OCI-LY7 (cell line): ENCODE data around the gene PTPRT. TPM values are rescaled to one million over a fixed set of nuclear protein-coding genes. Genes with fewer than 3 reads are reported as not detected.

Experiments
- BruUV-seq: library from RNA; stranded (reverse); fragments of 400-500 nt; replicated peaks from 2 replicates; lab custom pipeline; 2021; lab: Mats Ljungman, UMichigan
- CTCF ChIA-PET: fragments of 300-600 bp; sonication (Branson Sonifier 250); formaldehyde crosslinking; loops from one replicate; lab custom pipeline; 2022; ENCODE audit warnings: antibody characterized with exemption; ENCODE audit not compliant: unreplicated experiment; lab: Charles Lee
- POLR2A ChIA-PET: fragments of 300-600 bp; sonication (Branson Sonifier 250); formaldehyde crosslinking; loops from one replicate; lab custom pipeline; 2022; ENCODE audit warnings: antibody characterized with exemption; lab: Charles Lee
- DNase-seq: peaks from one replicate; pipeline ENCODE4 v3.0.0-alpha.2; 2015; ENCODE audit warnings: low spot score
- H2AFZ ChIP-seq: fragments of 200-600 bp; sonication (generic), shearing (Covaris generic); 2 replicates; pipeline ENCODE4 v1.6.1; 2014; ENCODE audit warnings: mild to moderate bottlenecking, antibody characterized with exemption, low read length, moderate library complexity
- H3K27ac ChIP-seq: fragments of 200-600 bp; sonication (generic); 2 replicates; pipeline ENCODE4 v1.5.1; 2014; ENCODE audit warnings: mixed run types, low read depth, mild to moderate bottlenecking, moderate library complexity, low read length, inconsistent platforms; ENCODE audit not compliant: poor library complexity, severe bottlenecking
- H3K36me3 ChIP-seq: fragments of 200-600 bp; sonication (generic); 2 replicates; pipeline ENCODE4 v1.6.1; 2014; ENCODE audit warnings: mild to moderate bottlenecking, antibody characterized with exemption, low read length, moderate library complexity, mixed read lengths; ENCODE audit not compliant: insufficient read depth
- H3K4me1 ChIP-seq: fragments of 200-600 bp; sonication (generic); 2 replicates; pipeline ENCODE4 v1.5.1; 2014; ENCODE audit warnings: mild to moderate bottlenecking, low read length; ENCODE audit not compliant: insufficient read depth, poor library complexity, severe bottlenecking
- H3K4me2 ChIP-seq: fragments of 200-600 bp; sonication (generic); 2 replicates; pipeline ENCODE4 v1.6.1; 2014; ENCODE audit warnings: mild to moderate bottlenecking, low read length
- H3K4me3 ChIP-seq: fragments of 200-600 bp; sonication (generic); 2 replicates; pipeline ENCODE4 v1.5.1; 2014; ENCODE audit warnings: mild to moderate bottlenecking, low read depth, low read length; ENCODE audit not compliant: poor library complexity, severe bottlenecking
- H3K79me2 ChIP-seq: fragments of 200-600 bp; sonication (generic); 2 replicates; pipeline ENCODE4 v1.6.1; 2016; ENCODE audit warnings: low read depth, mild to moderate bottlenecking, low read length, moderate library complexity, mixed read lengths; ENCODE audit not compliant: insufficient read depth
- H3K9me2 ChIP-seq: fragments of 200-600 bp; sonication (generic); 2 replicates; pipeline ENCODE4 v1.6.1; 2016; ENCODE audit warnings: mild to moderate bottlenecking, low read length, mixed read lengths; ENCODE audit not compliant: insufficient read depth
- H3K9me3 ChIP-seq: fragments of 200-600 bp; sonication (generic); 2 replicates; pipeline ENCODE4 v1.6.1; 2014; ENCODE audit warnings: mild to moderate bottlenecking, mixed run types, low read length, mixed read lengths
- H4K20me1 ChIP-seq: fragments of 200-600 bp; sonication (generic); 2 replicates; pipeline ENCODE4 v1.6.1; 2014; ENCODE audit warnings: mild to moderate bottlenecking, antibody characterized with exemption, low read length, moderate library complexity, mixed read lengths; ENCODE audit not compliant: insufficient read depth
- EZH2phosphoT487 ChIP-seq: fragments of 200-600 bp; sonication (generic); IDR thresholded peaks from 2 replicates; pipeline ENCODE4 v1.6.1; 2018; ENCODE audit warnings: low read depth, borderline replicate concordance, mild to moderate bottlenecking, mixed run types, antibody characterized with exemption, low read length, moderate library complexity, mixed read lengths
- intact Hi-C: fragments of 100-400 bp; cut with micrococcal nuclease; formaldehyde crosslinking; loops from one replicate; pipeline ENCODE4 v1.10.0; 2022; ENCODE audit not compliant: unreplicated experiment
- total RNA-seq, 2 experiments: library from RNA; depleted of rRNA in 1 of 2; stranded (reverse); fragments of >200 nt in 1 of 2; shearing (Covaris generic) in 1 of 2; gene quantifications; 2 replicates each; pipeline ENCODE4 v1.2.3, GENCODE V29; 2014 to 2022
- TF ChIP-seq, protein P1 (sequence below): fragments of 200-600 bp; sonication (generic); conservative IDR thresholded peaks from 2 replicates; pipeline ENCODE4 v1.5.1; 2014; ENCODE audit warnings: mild to moderate bottlenecking, antibody characterized with exemption, low read length, moderate library complexity, mixed read lengths

Gene PTPRT
- total RNA-seq, 2 experiments from 2014 or later, result not detected

GRCh38 chr20:42112161-42112560 lies 1077.5 kb downstream of the PTPRT start:
- DNase-seq, result no peak
- Histone ChIP-seq H3K4me1 (no peaks in the 10 kb centered on the region), H3K27ac (no peak overlapping the region), H4K20me1 (no peaks in the 10 kb centered on the region), H3K4me2 (no peak overlapping the region), H3K9me3 (no peaks in the 10 kb centered on the region), H3K4me3 (no peak overlapping the region), H2AFZ (no peak overlapping the region), H3K79me2 (no peaks in the 10 kb centered on the region), H3K9me2 (no peaks in the 10 kb centered on the region), H3K36me3 (no peaks in the 10 kb centered on the region)
- CTCF ChIA-PET, result no interaction called here
- no TSS peak for BruUV-seq
- POLR2A ChIA-PET, result no interaction called here
- TF ChIP-seq, protein P1, sequence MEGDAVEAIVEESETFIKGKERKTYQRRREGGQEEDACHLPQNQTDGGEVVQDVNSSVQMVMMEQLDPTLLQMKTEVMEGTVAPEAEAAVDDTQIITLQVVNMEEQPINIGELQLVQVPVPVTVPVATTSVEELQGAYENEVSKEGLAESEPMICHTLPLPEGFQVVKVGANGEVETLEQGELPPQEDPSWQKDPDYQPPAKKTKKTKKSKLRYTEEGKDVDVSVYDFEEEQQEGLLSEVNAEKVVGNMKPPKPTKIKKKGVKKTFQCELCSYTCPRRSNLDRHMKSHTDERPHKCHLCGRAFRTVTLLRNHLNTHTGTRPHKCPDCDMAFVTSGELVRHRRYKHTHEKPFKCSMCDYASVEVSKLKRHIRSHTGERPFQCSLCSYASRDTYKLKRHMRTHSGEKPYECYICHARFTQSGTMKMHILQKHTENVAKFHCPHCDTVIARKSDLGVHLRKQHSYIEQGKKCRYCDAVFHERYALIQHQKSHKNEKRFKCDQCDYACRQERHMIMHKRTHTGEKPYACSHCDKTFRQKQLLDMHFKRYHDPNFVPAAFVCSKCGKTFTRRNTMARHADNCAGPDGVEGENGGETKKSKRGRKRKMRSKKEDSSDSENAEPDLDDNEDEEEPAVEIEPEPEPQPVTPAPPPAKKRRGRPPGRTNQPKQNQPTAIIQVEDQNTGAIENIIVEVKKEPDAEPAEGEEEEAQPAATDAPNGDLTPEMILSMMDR, result no peak
- no peak for TF ChIP-seq EZH2phosphoT487
- intact Hi-C loops, result no loop called here

DNA sequence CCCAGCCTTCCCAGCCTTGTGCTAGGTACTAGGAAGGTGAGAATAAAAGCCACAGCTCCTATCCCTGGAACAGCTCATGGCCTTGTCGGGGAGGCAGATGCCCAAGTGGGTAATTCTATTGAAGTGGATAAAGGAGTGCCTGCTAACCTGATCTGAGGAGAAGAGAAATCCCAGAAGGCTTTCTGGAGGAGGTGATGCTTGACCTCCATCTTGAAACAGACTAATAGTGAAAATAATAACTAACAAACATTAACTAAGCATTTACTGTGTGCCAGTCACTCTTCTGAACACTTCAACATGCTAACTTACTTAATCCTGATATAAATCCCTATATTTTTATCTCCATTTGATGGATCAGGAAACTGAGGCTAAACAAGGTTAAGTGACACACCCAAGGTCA lies 1078.4 kb downstream of the PTPRT start:
- DNase-seq, result no peak
- CTCF ChIA-PET, result no interaction called here
- no peak overlapping the region for H3K27ac ChIP-seq
- no peaks in the 10 kb centered on the region for H3K4me1 ChIP-seq
- TF ChIP-seq EZH2phosphoT487, result no peak
- TF ChIP-seq, protein P1, result no peak
- intact Hi-C loops, result no loop called here
- no peaks in the 10 kb centered on the region for H3K9me2 ChIP-seq
- POLR2A ChIA-PET, result no interaction called here
- H3K9me3 ChIP-seq, result no peaks in the 10 kb centered on the region
- BruUV-seq, result no TSS peak
- H4K20me1 ChIP-seq, result no peaks in the 10 kb centered on the region
- no peaks in the 10 kb centered on the region for H3K36me3 ChIP-seq
- H3K4me3 ChIP-seq, result no peak overlapping the region
- no peaks in the 10 kb centered on the region for H3K79me2 ChIP-seq
- no peak overlapping the region for H3K4me2 ChIP-seq
- no peak overlapping the region for H2AFZ ChIP-seq

GRCh38 chr20:42110301-42110700 lies 1079.4 kb downstream of the PTPRT start:
- H3K4me2 ChIP-seq, result no peak overlapping the region
- POLR2A ChIA-PET, result no interaction called here
- CTCF ChIA-PET, result no interaction called here

More at GRCh38 chr20:42110301-42110700, 1079.4 kb downstream of the PTPRT start:
- Histone ChIP-seq H3K4me1 (no peaks in the 10 kb centered on the region), H4K20me1 (no peaks in the 10 kb centered on the region), H3K9me2 (no peaks in the 10 kb centered on the region), H3K4me3 (no peak overlapping the region), H3K79me2 (no peaks in the 10 kb centered on the region), H3K27ac (no peak overlapping the region), H3K36me3 (no peaks in the 10 kb centered on the region), H3K9me3 (no peaks in the 10 kb centered on the region), H2AFZ (no peak overlapping the region)
- DNase-seq, result no peak
- TF ChIP-seq EZH2phosphoT487, result no peak
- TF ChIP-seq, protein P1, result no peak
- no TSS peak for BruUV-seq
- intact Hi-C loops, result no loop called here
